ENCODE data around the gene SH3BP5.

SH3BP5 gene

GRCh38 chr3:15341030-15341726 is 8.8 kb upstream of the SH3BP5 start:
- H3K4me3 ChIP-seq (ENCODE audit: low read length) = no peak overlapping the region
- 0 out of 2 replicates have a peak, but pooled peaks cover 3% of the 10 kb centered on the region for H3K4me1 ChIP-seq (ENCODE audit: low read length)
- no peaks in the 10 kb centered on the region for H3K9me2 ChIP-seq (replicated peaks; ENCODE audit: insufficient read depth, low read length)
- TF ChIP-seq EZH2 (optimal IDR thresholded peaks at IDR 0.05; ENCODE audit: low read depth, low read length) = no peak
- H3K4me2 ChIP-seq (ENCODE audit: low read depth, low read length) = no peak overlapping the region
- H3K36me3 ChIP-seq (replicated peaks; ENCODE audit: insufficient read depth, low read length) = no peaks in the 10 kb centered on the region
- H3K9me3 ChIP-seq (replicated peaks; ENCODE audit: insufficient read depth, low read length) = no peaks in the 10 kb centered on the region
- H3K27me3 ChIP-seq (replicated peaks; ENCODE audit: insufficient read depth, low read length) = no peaks in the 10 kb centered on the region
- H3K27ac ChIP-seq (ENCODE audit: low read length) = no peak overlapping the region
- H3K79me2 ChIP-seq (ENCODE audit: low read length) = no peaks in the 10 kb centered on the region
- H3K9ac ChIP-seq (ENCODE audit: low read length) = no peak overlapping the region
- no peak for DNase-seq
- H4K20me1 ChIP-seq (ENCODE audit: insufficient read depth, low read length) = no peaks in the 10 kb centered on the region
- H3F3A ChIP-seq (ENCODE audit: insufficient read depth, low read length) = no peaks in the 10 kb centered on the region
- H2AFZ ChIP-seq (ENCODE audit: low read length) = no peak overlapping the region

GRCh38 chr3:15339786-15340215 is 7.4 kb upstream of the SH3BP5 start:
- DNase-seq = no peak
- no peaks in the 10 kb centered on the region for H3K27me3 ChIP-seq (replicated peaks; ENCODE audit: insufficient read depth, low read length)
- no peak overlapping the region for H3K27ac ChIP-seq (ENCODE audit: low read length)
- TF ChIP-seq, protein P1, sequence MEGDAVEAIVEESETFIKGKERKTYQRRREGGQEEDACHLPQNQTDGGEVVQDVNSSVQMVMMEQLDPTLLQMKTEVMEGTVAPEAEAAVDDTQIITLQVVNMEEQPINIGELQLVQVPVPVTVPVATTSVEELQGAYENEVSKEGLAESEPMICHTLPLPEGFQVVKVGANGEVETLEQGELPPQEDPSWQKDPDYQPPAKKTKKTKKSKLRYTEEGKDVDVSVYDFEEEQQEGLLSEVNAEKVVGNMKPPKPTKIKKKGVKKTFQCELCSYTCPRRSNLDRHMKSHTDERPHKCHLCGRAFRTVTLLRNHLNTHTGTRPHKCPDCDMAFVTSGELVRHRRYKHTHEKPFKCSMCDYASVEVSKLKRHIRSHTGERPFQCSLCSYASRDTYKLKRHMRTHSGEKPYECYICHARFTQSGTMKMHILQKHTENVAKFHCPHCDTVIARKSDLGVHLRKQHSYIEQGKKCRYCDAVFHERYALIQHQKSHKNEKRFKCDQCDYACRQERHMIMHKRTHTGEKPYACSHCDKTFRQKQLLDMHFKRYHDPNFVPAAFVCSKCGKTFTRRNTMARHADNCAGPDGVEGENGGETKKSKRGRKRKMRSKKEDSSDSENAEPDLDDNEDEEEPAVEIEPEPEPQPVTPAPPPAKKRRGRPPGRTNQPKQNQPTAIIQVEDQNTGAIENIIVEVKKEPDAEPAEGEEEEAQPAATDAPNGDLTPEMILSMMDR (IDR thresholded peaks at IDR 0.05; ENCODE audit: low read length) = no peak
- TF ChIP-seq EZH2 (optimal IDR thresholded peaks at IDR 0.05; ENCODE audit: low read depth, low read length) (no peak), EZH2phosphoT487 (IDR thresholded peaks at IDR 0.05; ENCODE audit: low read length) (no peak)
- no peaks in the 10 kb centered on the region for H3K36me3 ChIP-seq (replicated peaks; ENCODE audit: insufficient read depth, low read length)
- no peak overlapping the region for H3K4me2 ChIP-seq (ENCODE audit: low read depth, low read length)
- H4K20me1 ChIP-seq (ENCODE audit: insufficient read depth, low read length) = no peaks in the 10 kb centered on the region
- H3K9me2 ChIP-seq (replicated peaks; ENCODE audit: insufficient read depth, low read length) = no peaks in the 10 kb centered on the region
- no peak overlapping the region for H3K9ac ChIP-seq (ENCODE audit: low read length)
- no peaks in the 10 kb centered on the region for H3K4me1 ChIP-seq (ENCODE audit: low read length)
- no peaks in the 10 kb centered on the region for H3K79me2 ChIP-seq (ENCODE audit: low read length)
- no peaks in the 10 kb centered on the region for H3K9me3 ChIP-seq (replicated peaks; ENCODE audit: insufficient read depth, low read length)
- no peak overlapping the region for H3K4me3 ChIP-seq (ENCODE audit: low read length)
- H2AFZ ChIP-seq (ENCODE audit: low read length) = no peak overlapping the region
- no peaks in the 10 kb centered on the region for H3F3A ChIP-seq (ENCODE audit: insufficient read depth, low read length)

DNA sequence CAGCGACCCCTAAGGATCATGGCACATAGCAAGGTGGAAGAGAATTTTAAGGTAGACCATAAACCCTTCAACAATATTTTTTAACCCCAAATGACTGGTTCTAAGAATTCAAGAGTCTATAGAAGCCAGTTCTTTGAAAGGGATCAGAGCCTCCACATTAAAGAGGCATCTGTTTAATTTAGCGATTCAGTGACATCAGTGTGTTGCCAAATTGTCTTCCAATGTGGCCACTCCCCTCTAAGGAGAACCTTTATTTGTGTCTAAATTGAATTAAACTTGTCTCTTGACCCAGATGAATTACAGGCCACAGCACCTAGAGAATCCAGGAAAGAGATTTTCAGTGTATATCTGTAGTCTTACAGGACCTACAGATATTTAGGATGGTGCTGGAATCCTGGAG is 6.6 kb upstream of the SH3BP5 start:
- no peak overlapping the region for H3K27ac ChIP-seq (ENCODE audit: low read length)
- no peak overlapping the region for H3K4me3 ChIP-seq (ENCODE audit: low read length)
- H3K9ac ChIP-seq (ENCODE audit: low read length) = no peak overlapping the region
- H3K4me1 ChIP-seq (ENCODE audit: low read length) = no peaks in the 10 kb centered on the region
- H3K36me3 ChIP-seq (replicated peaks; ENCODE audit: insufficient read depth, low read length) = no peaks in the 10 kb centered on the region
- H3K79me2 ChIP-seq (ENCODE audit: low read length) = no peaks in the 10 kb centered on the region
- H3F3A ChIP-seq (ENCODE audit: insufficient read depth, low read length) = no peaks in the 10 kb centered on the region
- TF ChIP-seq, protein P1 (IDR thresholded peaks at IDR 0.05; ENCODE audit: low read length) = no peak
- no peak for TF ChIP-seq EZH2phosphoT487 (IDR thresholded peaks at IDR 0.05; ENCODE audit: low read length)
- TF ChIP-seq EZH2 (optimal IDR thresholded peaks at IDR 0.05; ENCODE audit: low read depth, low read length) = no peak
- no peak overlapping the region for H3K4me2 ChIP-seq (ENCODE audit: low read depth, low read length)
- H3K9me2 ChIP-seq (replicated peaks; ENCODE audit: insufficient read depth, low read length) = no peaks in the 10 kb centered on the region
- H3K27me3 ChIP-seq (replicated peaks; ENCODE audit: insufficient read depth, low read length) = no peaks in the 10 kb centered on the region
- no peaks in the 10 kb centered on the region for H4K20me1 ChIP-seq (ENCODE audit: insufficient read depth, low read length)
- H3K9me3 ChIP-seq (replicated peaks; ENCODE audit: insufficient read depth, low read length) = no peaks in the 10 kb centered on the region
- DNase-seq = no peak
- no peak overlapping the region for H2AFZ ChIP-seq (ENCODE audit: low read length)

GRCh38 chr3:15337963-15338362 is 5.6 kb upstream of the SH3BP5 start:
- H3K4me3 ChIP-seq (ENCODE audit: low read length) = no peak overlapping the region
- no peak for TF ChIP-seq EZH2phosphoT487 (IDR thresholded peaks at IDR 0.05; ENCODE audit: low read length)
- TF ChIP-seq, protein P1 (IDR thresholded peaks at IDR 0.05; ENCODE audit: low read length) = no peak
- TF ChIP-seq EZH2 (optimal IDR thresholded peaks at IDR 0.05; ENCODE audit: low read depth, low read length) = no peak
- no peaks in the 10 kb centered on the region for H3K79me2 ChIP-seq (ENCODE audit: low read length)
- H3K9ac ChIP-seq (ENCODE audit: low read length) = no peak overlapping the region
- no peak overlapping the region for H3K4me2 ChIP-seq (ENCODE audit: low read depth, low read length)
- no peak overlapping the region for H2AFZ ChIP-seq (ENCODE audit: low read length)
- no peaks in the 10 kb centered on the region for H3K9me2 ChIP-seq (replicated peaks; ENCODE audit: insufficient read depth, low read length)
- no peak overlapping the region for H3K27ac ChIP-seq (ENCODE audit: low read length)
- DNase-seq = no peak
- no peaks in the 10 kb centered on the region for H3K27me3 ChIP-seq (replicated peaks; ENCODE audit: insufficient read depth, low read length)
- H3K9me3 ChIP-seq (replicated peaks; ENCODE audit: insufficient read depth, low read length) = no peaks in the 10 kb centered on the region
- H4K20me1 ChIP-seq (ENCODE audit: insufficient read depth, low read length) = no peaks in the 10 kb centered on the region
- H3K4me1 ChIP-seq (ENCODE audit: low read length) = peaks cover 7% of the 10 kb centered on the region
- no peaks in the 10 kb centered on the region for H3K36me3 ChIP-seq (replicated peaks; ENCODE audit: insufficient read depth, low read length)
- no peaks in the 10 kb centered on the region for H3F3A ChIP-seq (ENCODE audit: insufficient read depth, low read length)
